Stomach (tissue), 4 donors: Measurements from ENCODE around the gene PKP4.

ENCODE experiments used
- EP300 ChIP-seq: sonication (generic); formaldehyde crosslinking; IDR thresholded peaks from one replicate; pipeline ENCODE4 v1.6.1; 2017; ENCODE audit warnings: antibody characterized with exemption
- POLR2A ChIP-seq, 4 donors: fragments of 450-650 bp; IDR thresholded peaks; one replicate each; pipeline ENCODE4 v1.6.1; 2016; ENCODE audit warnings: antibody characterized with exemption in 4 of 4, control low read depth in 2 of 4, mild to moderate bottlenecking in 1 of 4, moderate library complexity in 1 of 4
- POLR2AphosphoS5 ChIP-seq, 3 donors: sonication (generic); formaldehyde crosslinking; IDR thresholded peaks; one replicate each; pipeline ENCODE4 v1.6.1; 2016; ENCODE audit warnings: antibody characterized with exemption in 3 of 3
- TF ChIP-seq, protein P1 (sequence below), 7 experiments: fragments of 450-650 bp in 4 of 7; fragments of 200-600 bp in 3 of 7; sonication (generic) in 3 of 7; IDR thresholded peaks; one replicate each; pipeline ENCODE4 v1.5.1; 2016 to 2019; ENCODE audit warnings: antibody characterized with exemption in 7 of 7, control low read depth in 2 of 7, mild to moderate bottlenecking in 1 of 7

DNA sequence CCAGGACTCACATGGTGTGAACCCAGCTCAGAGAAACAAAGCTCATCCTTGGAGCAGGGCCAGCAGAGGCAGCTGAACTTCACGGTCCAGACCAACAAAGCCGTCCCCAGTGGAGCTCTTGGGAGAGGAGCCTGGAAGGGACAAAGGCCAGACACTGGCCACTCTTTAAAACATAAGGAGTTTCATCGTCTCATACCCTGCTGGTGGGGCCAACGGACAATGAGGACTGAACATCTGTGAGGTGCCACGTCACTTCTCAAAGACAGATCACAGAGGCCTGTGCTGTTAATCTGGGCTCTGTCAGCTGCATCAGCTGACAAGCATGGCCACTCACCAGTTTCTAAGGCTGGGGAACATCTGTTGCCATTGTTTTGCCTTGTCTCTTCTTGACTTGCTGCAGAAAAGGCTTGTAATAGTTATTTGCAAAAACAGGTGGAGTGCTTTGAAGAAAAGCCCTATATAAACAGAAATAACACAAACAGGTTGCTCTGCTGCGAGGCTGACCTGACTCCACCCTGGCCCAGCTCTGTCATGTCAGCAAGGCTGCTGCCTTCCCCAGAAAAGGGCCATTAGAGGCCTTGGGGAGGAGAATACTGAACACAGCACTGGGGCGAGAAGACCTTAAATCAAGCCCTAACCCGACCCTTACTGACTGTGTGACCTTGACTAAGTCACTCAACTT is 270.3 kb downstream of the PKP4 start:
- TF ChIP-seq, protein P1, sequence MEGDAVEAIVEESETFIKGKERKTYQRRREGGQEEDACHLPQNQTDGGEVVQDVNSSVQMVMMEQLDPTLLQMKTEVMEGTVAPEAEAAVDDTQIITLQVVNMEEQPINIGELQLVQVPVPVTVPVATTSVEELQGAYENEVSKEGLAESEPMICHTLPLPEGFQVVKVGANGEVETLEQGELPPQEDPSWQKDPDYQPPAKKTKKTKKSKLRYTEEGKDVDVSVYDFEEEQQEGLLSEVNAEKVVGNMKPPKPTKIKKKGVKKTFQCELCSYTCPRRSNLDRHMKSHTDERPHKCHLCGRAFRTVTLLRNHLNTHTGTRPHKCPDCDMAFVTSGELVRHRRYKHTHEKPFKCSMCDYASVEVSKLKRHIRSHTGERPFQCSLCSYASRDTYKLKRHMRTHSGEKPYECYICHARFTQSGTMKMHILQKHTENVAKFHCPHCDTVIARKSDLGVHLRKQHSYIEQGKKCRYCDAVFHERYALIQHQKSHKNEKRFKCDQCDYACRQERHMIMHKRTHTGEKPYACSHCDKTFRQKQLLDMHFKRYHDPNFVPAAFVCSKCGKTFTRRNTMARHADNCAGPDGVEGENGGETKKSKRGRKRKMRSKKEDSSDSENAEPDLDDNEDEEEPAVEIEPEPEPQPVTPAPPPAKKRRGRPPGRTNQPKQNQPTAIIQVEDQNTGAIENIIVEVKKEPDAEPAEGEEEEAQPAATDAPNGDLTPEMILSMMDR (IDR thresholded peaks at IDR 0.05) = no peak
- TF ChIP-seq POLR2A (IDR thresholded peaks at IDR 0.05) (no peak), POLR2AphosphoS5 (IDR thresholded peaks at IDR 0.05) (no peak), EP300 (no peak)
